HG03280 (cell line): ENCODE measurements around the gene IRF2BP1.

Experiments used
- ATAC-seq: cut with Tn5 transposase; IDR thresholded peaks from one replicate; pipeline ENCODE4 v1.9.1; 2021; ENCODE audit warnings: mild to moderate bottlenecking, moderate library complexity; ENCODE audit not compliant: unreplicated experiment

The IRF2BP1 gene

GRCh38 chr19:45863335-45863839 lies 22.6 kb downstream of the IRF2BP1 start:
- no peak for ATAC-seq

DNA sequence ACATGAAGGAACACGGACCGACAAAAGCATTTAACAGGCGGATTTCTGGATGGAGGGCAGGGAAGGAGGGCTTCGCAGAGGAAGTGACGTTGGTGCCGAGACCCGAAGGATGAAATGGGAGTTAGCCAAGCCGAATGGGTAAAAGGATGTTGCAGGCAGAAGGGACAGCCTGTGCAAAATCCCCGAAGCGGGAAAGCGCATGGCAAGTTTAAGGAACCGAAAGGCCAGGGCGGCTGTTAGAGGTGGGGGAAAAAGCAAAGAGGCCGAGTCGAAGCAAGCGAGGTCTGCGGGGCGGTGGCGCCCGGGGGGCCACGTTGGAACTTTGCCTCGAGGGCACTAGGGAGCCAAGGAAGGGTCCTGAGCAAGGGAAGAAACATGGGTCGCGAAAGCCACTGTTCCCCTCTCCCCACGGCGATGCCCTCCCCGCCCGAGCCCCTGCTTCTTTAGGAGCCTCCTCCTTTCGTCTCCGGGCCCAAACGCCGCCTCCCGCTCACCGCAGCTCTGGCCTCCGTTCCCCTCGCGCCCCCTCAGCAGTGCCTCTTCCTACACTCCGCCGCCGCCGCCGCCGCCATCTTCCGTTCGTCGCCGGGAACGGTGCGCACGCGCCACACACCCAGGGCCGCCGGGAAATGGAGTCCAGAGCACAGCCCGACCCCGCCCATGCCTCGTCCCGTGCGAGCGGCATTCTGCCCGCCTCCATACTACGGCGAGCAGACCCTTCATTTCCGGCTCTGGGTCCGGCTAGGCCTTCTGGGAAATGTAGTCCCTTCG lies 23.2 kb downstream of the IRF2BP1 start, which contains the start of gene SYMPK:
TSS of gene SYMPK (minus strand) at position 584 of the 771 bp plus-strand sequence. CDS start 8,652 bp downstream, outside the sequence.
- ATAC-seq, result peak; percentile 95

DNA sequence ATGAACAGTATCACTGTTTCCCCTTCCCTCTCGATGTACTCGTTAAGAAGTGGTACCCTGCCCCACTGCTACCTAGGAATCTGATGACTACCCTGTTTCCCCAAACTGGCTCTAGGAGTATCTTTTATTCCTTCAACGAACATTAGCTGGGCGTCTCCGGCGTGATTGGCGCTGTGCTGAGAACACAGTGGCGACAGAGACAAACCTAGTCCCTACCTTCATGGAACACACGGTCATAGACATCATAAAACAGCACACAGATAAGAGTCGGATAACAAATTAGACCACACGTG lies 23.7 kb downstream of the IRF2BP1 start:
- no peak for ATAC-seq

GRCh38 chr19:45860359-45861259 lies 25.3 kb downstream of the IRF2BP1 start:
- no peak for ATAC-seq

GRCh38 chr19:45854167-45854778 lies 31.7 kb downstream of the IRF2BP1 start:
- no peak for ATAC-seq

DNA sequence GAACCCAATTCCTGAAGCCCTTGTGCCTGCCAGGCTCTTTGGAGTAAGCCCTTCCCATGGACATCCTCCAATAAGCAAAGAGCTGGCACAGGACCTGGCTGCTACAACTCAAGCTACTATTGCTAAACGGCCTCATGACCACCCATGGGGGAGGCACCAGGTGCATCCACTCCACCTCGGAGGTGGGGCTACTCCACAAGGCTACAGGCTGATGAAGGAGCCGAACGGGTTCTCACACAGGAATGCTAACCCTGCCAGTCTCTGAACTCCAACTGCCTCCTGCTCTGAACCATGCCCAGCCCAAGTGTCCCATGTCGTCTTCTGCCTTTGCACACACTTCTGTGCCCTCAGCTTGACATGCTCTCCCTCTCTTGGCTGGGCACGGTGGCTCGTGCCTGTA lies 33.0 kb downstream of the IRF2BP1 start:
- no peak for ATAC-seq

DNA sequence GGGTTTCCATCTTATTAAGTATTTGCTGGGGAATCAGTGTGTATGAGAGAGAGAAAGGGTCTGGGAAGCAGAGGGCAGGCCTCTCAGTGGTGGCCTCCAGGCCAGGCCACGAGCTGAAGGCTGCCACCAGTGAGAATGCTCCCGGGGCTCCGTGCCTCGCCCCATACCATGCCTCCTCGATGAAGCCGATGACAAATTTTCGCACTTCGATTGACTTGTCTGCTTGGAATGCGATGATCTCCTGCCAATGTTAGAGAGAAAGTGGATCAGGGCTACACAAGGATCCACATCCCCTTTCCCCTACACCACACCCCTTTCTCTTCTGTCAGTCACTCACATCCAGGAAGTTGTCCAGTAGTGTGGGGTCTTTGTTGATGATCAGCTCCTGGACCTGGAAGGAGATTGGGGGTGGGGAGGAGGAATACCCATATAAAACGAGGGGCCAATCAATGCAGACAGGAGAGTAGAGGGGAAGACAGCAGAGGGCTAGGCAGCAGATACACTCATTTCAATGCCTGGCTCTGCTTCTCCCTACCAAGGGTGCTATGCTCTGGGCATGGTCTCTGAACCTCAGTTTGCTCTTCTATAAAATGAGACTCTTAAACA lies 33.7 kb downstream of the IRF2BP1 start:
- ATAC-seq, result no peak

DNA sequence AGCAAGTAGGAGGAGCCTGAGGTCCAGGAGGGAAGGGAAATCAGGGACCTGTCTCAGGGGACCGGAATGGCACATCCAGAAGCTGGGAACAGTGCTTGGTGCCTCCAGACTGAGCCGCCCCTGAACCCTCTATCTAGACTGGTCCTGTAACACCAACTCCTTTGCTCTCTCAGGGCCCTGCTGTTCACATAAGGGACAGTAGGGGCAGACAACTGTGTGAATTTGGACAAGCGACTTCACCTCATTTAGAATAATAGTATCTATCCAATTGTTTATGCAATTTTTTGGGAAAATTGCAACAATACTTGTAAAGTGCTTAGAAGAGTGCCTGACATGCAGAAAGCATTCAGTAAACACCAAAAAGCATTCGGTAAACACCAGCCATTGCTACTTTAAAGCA lies 37.0 kb downstream of the IRF2BP1 start:
- no peak for ATAC-seq

DNA sequence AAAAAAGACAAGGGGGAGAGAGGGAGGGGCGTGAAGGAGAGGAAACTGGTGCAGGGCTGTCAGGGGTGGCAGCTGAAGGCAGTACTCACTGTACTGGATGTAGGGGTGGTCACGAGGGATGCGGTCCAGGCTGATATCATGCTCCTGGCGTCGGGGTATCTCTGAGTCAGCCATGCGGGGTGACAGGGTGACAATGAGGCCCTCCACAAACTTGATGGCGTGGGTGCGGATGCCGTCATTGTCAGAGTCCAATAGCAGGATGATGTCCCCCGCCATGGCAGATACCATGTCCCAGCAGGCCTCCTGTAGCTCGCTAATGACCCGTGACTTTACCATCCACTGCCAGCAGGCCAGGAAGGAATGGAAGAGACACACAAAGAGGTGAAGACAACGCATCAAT lies 38.3 kb downstream of the IRF2BP1 start:
- no peak for ATAC-seq

GRCh38 chr19:45842198-45842597 lies 43.7 kb downstream of the IRF2BP1 start:
- no peak for ATAC-seq

DNA sequence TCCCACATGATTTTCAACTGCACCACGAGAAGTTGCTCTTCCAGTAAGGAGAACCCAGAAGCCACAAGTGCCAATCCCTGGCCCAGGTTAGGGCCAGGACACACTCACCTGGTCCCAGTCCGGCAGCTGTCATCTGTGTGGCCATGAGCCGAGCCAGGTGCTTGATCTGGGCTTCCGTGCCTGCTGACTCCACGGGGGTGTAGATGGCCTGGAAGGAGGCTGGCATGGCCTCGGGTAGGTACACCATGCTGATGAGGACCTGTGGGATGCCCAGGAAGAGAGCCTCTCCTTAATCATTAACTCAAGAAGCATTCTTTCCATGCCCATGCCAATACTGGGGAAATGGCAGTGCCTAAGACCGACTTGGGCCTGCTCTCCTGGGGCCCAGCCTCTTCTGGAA lies 51.0 kb downstream of the IRF2BP1 start:
- no peak for ATAC-seq
